Glutamatergic neuron (in vitro differentiated cells): ENCODE results near the gene PGRMC1. TPM values are rescaled to one million over a fixed set of nuclear protein-coding genes. Genes with fewer than 3 reads are reported as not detected.
"Not testable (repeated sequence)": the region's sequence is repeated elsewhere in the genome, so short reads cannot be mapped to it uniquely, and the experiment has no call there.

ENCODE experiments used
- DNase-seq: peaks from one replicate; pipeline ENCODE4 v3.0.0; 2022
- H3K27ac Mint-ChIP-seq: one replicate; pipeline ENCODE4 v1.8.0; 2020; ENCODE audit warnings: mild to moderate bottlenecking, mixed read lengths, inconsistent platforms; ENCODE audit not compliant: unreplicated experiment
- H3K27me3 Mint-ChIP-seq: one replicate; pipeline ENCODE4 v1.8.0; 2020; ENCODE audit warnings: mild to moderate bottlenecking, moderate library complexity, mixed read lengths, inconsistent platforms; ENCODE audit not compliant: unreplicated experiment
- H3K36me3 Mint-ChIP-seq: one replicate; pipeline ENCODE4 v1.8.0; 2020; ENCODE audit warnings: mild to moderate bottlenecking, mixed read lengths, inconsistent platforms; ENCODE audit not compliant: unreplicated experiment
- H3K4me1 Mint-ChIP-seq: one replicate; pipeline ENCODE4 v1.8.0; 2020; ENCODE audit warnings: mild to moderate bottlenecking, low read depth, mixed read lengths, inconsistent platforms; ENCODE audit not compliant: unreplicated experiment
- H3K4me3 Mint-ChIP-seq: one replicate; pipeline ENCODE4 v1.8.0; 2020; ENCODE audit warnings: mild to moderate bottlenecking, mixed read lengths, inconsistent platforms; ENCODE audit not compliant: unreplicated experiment
- H3K9me3 Mint-ChIP-seq: one replicate; pipeline ENCODE4 v1.8.0; 2020; ENCODE audit warnings: mild to moderate bottlenecking, moderate library complexity, mixed read lengths, inconsistent platforms; ENCODE audit not compliant: unreplicated experiment
- total RNA-seq: library from RNA; stranded (reverse); fragmentation: NEBNext Ultra II Directional; extraction: Animal tissue kit (Norgen Biotek cat#: 25700); gene quantifications from one replicate; pipeline ENCODE4 v1.2.1, GENCODE V29; 2021; ENCODE audit not compliant: unreplicated experiment
- TF ChIP-seq, protein P1 (sequence below): fragments of 200-600 bp; sonication (generic); IDR thresholded peaks from one replicate; pipeline ENCODE4 v1.5.0; 2021; ENCODE audit not compliant: partially characterized antibody, unreplicated experiment

PGRMC1 gene
- total RNA-seq, 1 donor from 2014 or later: 239 TPM

GRCh38 chrX:119290476-119290875 is 54.4 kb downstream of the PGRMC1 start:
- Mint-ChIP-seq H3K36me3 (no peaks in the 10 kb centered on the region), H3K27ac (no peak overlapping the region), H3K9me3 (no peaks in the 10 kb centered on the region), H3K4me3 (no peak overlapping the region), H3K4me1 (no peaks in the 10 kb centered on the region), H3K27me3 (peaks cover 1% of the 10 kb centered on the region)
- DNase-seq: no peak
- TF ChIP-seq, protein P1, sequence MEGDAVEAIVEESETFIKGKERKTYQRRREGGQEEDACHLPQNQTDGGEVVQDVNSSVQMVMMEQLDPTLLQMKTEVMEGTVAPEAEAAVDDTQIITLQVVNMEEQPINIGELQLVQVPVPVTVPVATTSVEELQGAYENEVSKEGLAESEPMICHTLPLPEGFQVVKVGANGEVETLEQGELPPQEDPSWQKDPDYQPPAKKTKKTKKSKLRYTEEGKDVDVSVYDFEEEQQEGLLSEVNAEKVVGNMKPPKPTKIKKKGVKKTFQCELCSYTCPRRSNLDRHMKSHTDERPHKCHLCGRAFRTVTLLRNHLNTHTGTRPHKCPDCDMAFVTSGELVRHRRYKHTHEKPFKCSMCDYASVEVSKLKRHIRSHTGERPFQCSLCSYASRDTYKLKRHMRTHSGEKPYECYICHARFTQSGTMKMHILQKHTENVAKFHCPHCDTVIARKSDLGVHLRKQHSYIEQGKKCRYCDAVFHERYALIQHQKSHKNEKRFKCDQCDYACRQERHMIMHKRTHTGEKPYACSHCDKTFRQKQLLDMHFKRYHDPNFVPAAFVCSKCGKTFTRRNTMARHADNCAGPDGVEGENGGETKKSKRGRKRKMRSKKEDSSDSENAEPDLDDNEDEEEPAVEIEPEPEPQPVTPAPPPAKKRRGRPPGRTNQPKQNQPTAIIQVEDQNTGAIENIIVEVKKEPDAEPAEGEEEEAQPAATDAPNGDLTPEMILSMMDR: no peak

- H3K36me3 Mint-ChIP-seq, H3K4me3 Mint-ChIP-seq, H3K27ac Mint-ChIP-seq, H3K9me3 Mint-ChIP-seq, DNase-seq, H3K4me1 Mint-ChIP-seq, H3K27me3 Mint-ChIP-seq: not testable (repeated sequence)
Measured at GRCh38 chrX:119291246-119291645, 55.2 kb downstream of the PGRMC1 start.

- Mint-ChIP-seq H3K4me3 (no peak overlapping the region), H3K36me3 (no peaks in the 10 kb centered on the region), H3K9me3 (no peaks in the 10 kb centered on the region), H3K27me3 (peaks cover 3% of the 10 kb centered on the region), H3K27ac (no peak overlapping the region), H3K4me1 (no peaks in the 10 kb centered on the region)
- no peak for DNase-seq
- TF ChIP-seq, protein P1: no peak
Measured at GRCh38 chrX:119292445-119292844, 56.4 kb downstream of the PGRMC1 start.

Other genes starting within 250 kb of the PGRMC1 start
- gene CT47C1, start 163.3 kb upstream of the PGRMC1 start, total RNA-seq: not detected
- gene KIAA1210, start 108.5 kb upstream of the PGRMC1 start, total RNA-seq: 0.98 TPM
- gene SLC25A43, start 163.1 kb downstream of the PGRMC1 start, total RNA-seq: 1.0 TPM
- gene SLC25A5, start 232.2 kb downstream of the PGRMC1 start, total RNA-seq: 179 TPM